Fibroblast of mammary gland (primary cell): ENCODE data around the gene POP7.
"Not testable (repeated sequence)": the region's sequence is repeated elsewhere in the genome, so short reads cannot be mapped to it uniquely, and the experiment has no call there.

ENCODE experiments used
- DNase-seq: peaks from one replicate; pipeline ENCODE4 v3.0.0-alpha.2; 2010; ENCODE audit warnings: low read depth
- H3K4me3 ChIP-seq: 2 replicates; pipeline ENCODE4 v1.5.1; 2011; ENCODE audit warnings: low read depth, mild to moderate bottlenecking, low read length, moderate library complexity; ENCODE audit not compliant: control insufficient read depth
- CTCF ChIP-seq: conservative IDR thresholded peaks from 2 replicates; pipeline ENCODE4 v1.5.1; 2011; ENCODE audit warnings: low read depth, low read length, inconsistent platforms; ENCODE audit not compliant: control insufficient read depth, insufficient read depth

The POP7 gene

GRCh38 chr7:100705753-100706671 lies at the start of gene POP7:
POP7 (plus strand) TSS chr7:100706121; CDS start chr7:100706831, 710 bp downstream.
- TF ChIP-seq CTCF = no peak
- DNase-seq = peak; percentile 97
- H3K4me3 ChIP-seq = peak within 1 kb of the TSS; percentile 88

GRCh38 chr7:100662194-100662776 lies 43.6 kb upstream of the POP7 start:
- H3K4me3 ChIP-seq, DNase-seq: not testable (repeated sequence)

- TF ChIP-seq CTCF = no peak
- H3K4me3 ChIP-seq = no peak overlapping the region
- DNase-seq = no peak
These were observed 40.7 kb upstream of the POP7 start for GRCh38 chr7:100665168-100665726.

- DNase-seq = no peak
- no peak for TF ChIP-seq CTCF
- H3K4me3 ChIP-seq = no peak overlapping the region
These were observed 38.4 kb upstream of the POP7 start for GRCh38 chr7:100667331-100668068.

- DNase-seq = no peak
- H3K4me3 ChIP-seq = no peak overlapping the region
- no peak for TF ChIP-seq CTCF
These were observed 37.9 kb upstream of the POP7 start for GRCh38 chr7:100668069-100668449.

GRCh38 chr7:100669106-100669505 lies 36.8 kb upstream of the POP7 start:
- DNase-seq, H3K4me3 ChIP-seq: not testable (repeated sequence)

GRCh38 chr7:100670074-100670473 lies 35.8 kb upstream of the POP7 start:
- no peak overlapping the region for H3K4me3 ChIP-seq
- DNase-seq = no peak
- no peak for TF ChIP-seq CTCF
